GM12892 (cell line): Measurements from ENCODE around the gene CREB3L1.

ENCODE experiments used
- POLR2A ChIP-seq: IDR thresholded peaks from 2 replicates; pipeline ENCODE4 v1.6.1; 2011; ENCODE audit warnings: low read depth, low read length, control low read depth
- POLR2AphosphoS5 ChIP-seq: IDR thresholded peaks from 2 replicates; pipeline ENCODE4 v1.6.1; 2011; ENCODE audit warnings: low read depth, low read length, control low read depth

DNA sequence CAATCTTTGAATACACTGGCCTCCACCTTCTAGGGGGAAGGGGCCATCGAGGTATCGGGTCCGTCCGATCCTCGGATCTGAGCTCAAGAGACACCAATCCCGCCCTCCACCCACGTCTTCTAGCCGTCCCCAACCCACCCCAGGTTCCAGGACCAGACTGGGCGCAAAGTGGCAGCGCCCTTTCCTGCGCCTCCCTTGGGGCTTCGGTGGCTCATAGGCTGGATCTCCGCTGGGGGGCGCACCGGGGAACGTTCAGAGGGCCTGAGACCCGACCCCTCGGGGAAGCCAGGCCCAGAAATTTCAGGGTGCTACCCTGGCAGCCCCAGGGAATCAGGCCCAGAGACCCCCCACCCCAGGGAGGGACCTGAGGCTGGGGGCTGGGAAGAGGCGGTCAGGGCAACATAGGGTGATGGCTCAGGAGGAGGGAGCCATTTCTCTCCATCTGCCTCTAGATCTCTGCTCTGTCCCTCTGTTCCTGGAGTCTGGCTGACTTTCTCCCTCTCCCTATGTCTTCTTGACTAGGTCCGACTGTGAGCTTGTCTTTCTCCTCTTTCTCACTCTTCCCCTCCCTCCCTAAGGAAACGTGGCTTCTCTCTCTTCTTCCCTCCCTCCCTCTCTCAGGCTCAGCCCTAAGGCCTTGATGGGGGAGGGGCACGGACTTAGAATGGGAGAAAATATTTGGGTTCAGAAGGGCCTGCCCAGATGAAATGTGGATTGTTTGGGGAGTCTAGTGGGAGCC is 1.1 kb downstream of the CREB3L1 start:
- TF ChIP-seq POLR2AphosphoS5 (no peak), POLR2A (no peak)
